B cell (primary cell): Measurements from ENCODE around the gene ABI3BP. TPM values are rescaled to one million over a fixed set of nuclear protein-coding genes. Genes with fewer than 3 reads are reported as not detected.

ENCODE experiments used
- ATAC-seq: fragments of 200-7000 bp; cut with Tn5 transposase; one replicate; pipeline ENCODE4 v1.10.0; 2021; ENCODE audit warnings: low read depth, mild to moderate bottlenecking, moderate number of reproducible peaks, moderate library complexity
- CTCF ChIA-PET: fragments of 350-600 bp; sonication (Branson Sonifier 250); formaldehyde crosslinking; loops from one replicate; lab custom pipeline; 2021; ENCODE audit warnings: antibody characterized with exemption, inconsistent platforms; lab: Charles Lee
- POLR2A ChIA-PET: fragments of 350-600 bp; sonication (Branson Sonifier 250); formaldehyde crosslinking; loops from one replicate; lab custom pipeline; 2021; ENCODE audit warnings: antibody characterized with exemption; lab: Charles Lee
- DNase-seq: peaks from one replicate; pipeline ENCODE4 v3.0.0; 2013
- H2AFZ ChIP-seq: 2 replicates; pipeline ENCODE4 v1.6.1; 2012; ENCODE audit warnings: mild to moderate bottlenecking, low read depth, low read length; ENCODE audit not compliant: insufficient read depth, poor library complexity, severe bottlenecking
- H3K27ac ChIP-seq, 2 donors: 1 replicate in 1 of 2; 2 replicates in 1 of 2; pipeline ENCODE4 v1.5.1; 2012 to 2013; ENCODE audit warnings: low read length in 2 of 2, mild to moderate bottlenecking in 2 of 2, moderate library complexity in 1 of 2
- H3K27me3 ChIP-seq, 4 experiments: fragments of 200-600 bp in 1 of 4; sonication (generic) in 1 of 4; replicated peaks in 1 of 4; 1 replicate in 2 of 4; 2 replicates in 2 of 4; pipeline versions ENCODE4 v1.6.1 to v1.7.0; 2013 to 2016; ENCODE audit warnings: low read length in 3 of 4, mild to moderate bottlenecking in 2 of 4, mixed read lengths in 1 of 4, moderate library complexity in 1 of 4; ENCODE audit not compliant: insufficient read depth in 4 of 4, control insufficient read depth in 3 of 4; ENCODE audit errors: control extremely low read depth in 1 of 4
- H3K36me3 ChIP-seq, 2 experiments: replicated peaks in 1 of 2; 1 replicate in 1 of 2; 2 replicates in 1 of 2; pipeline versions ENCODE4 v1.6.1 to v1.7.1; 2013; ENCODE audit warnings: low read length in 1 of 2; ENCODE audit not compliant: insufficient read depth in 2 of 2, control insufficient read depth in 1 of 2; ENCODE audit errors: control extremely low read depth in 1 of 2, extremely low read depth in 1 of 2
- H3K4me1 ChIP-seq, 2 donors: fragments of 200-600 bp in 1 of 2; sonication (generic) in 1 of 2; 1 replicate in 1 of 2; 2 replicates in 1 of 2; pipeline versions ENCODE4 v1.5.1 to v1.6.1; 2013 to 2017; ENCODE audit warnings: low read length in 2 of 2; ENCODE audit not compliant: control insufficient read depth in 2 of 2, insufficient read depth in 2 of 2
- H3K4me2 ChIP-seq: replicated peaks from 2 replicates; pipeline ENCODE3; 2012; ENCODE audit warnings: mild to moderate bottlenecking, low read depth, low read length; ENCODE audit not compliant: poor library complexity, severe bottlenecking
- H3K4me3 ChIP-seq, 5 experiments: fragments of 200-600 bp in 1 of 5; sonication (generic) in 1 of 5; 1 replicate in 3 of 5; 2 replicates in 2 of 5; pipeline versions ENCODE4 v1.5.1 to v1.7.0; 2011 to 2016; ENCODE audit warnings: low read length in 4 of 5, mild to moderate bottlenecking in 4 of 5, low read depth in 2 of 5, control low read depth in 1 of 5, moderate library complexity in 1 of 5; ENCODE audit not compliant: insufficient read depth in 1 of 5; ENCODE audit errors: control extremely low read depth in 1 of 5, extremely low read depth in 1 of 5
- H3K79me2 ChIP-seq: fragments of 200-600 bp; sonication (generic); one replicate; pipeline ENCODE4 v1.6.0; 2016; ENCODE audit warnings: low read length; ENCODE audit not compliant: control insufficient read depth, insufficient read depth
- H3K9ac ChIP-seq: fragments of 200-600 bp; sonication (generic); 2 replicates; pipeline ENCODE4 v1.6.1; 2017; ENCODE audit warnings: mild to moderate bottlenecking, low read length, moderate library complexity
- H3K9me3 ChIP-seq, 3 donors: one replicate each; pipeline versions ENCODE4 v1.6.1 to v1.7.1; 2013; ENCODE audit warnings: low read length in 2 of 3; ENCODE audit not compliant: control insufficient read depth in 2 of 3, insufficient read depth in 1 of 3; ENCODE audit errors: control extremely low read depth in 1 of 3
- H4K20me1 ChIP-seq: 2 replicates; pipeline ENCODE4 v1.6.0; 2012; ENCODE audit warnings: mild to moderate bottlenecking, low read length; ENCODE audit not compliant: insufficient read depth, control insufficient read depth, poor library complexity, severe bottlenecking
- H3K27ac Mint-ChIP-seq: one replicate; pipeline ENCODE4 v1.8.0; 2021; ENCODE audit warnings: mixed read lengths
- H3K27me3 Mint-ChIP-seq: one replicate; pipeline ENCODE4 v1.8.0; 2021; ENCODE audit warnings: mixed read lengths
- H3K4me1 Mint-ChIP-seq: one replicate; pipeline ENCODE4 v1.8.0; 2021; ENCODE audit warnings: mixed read lengths
- H3K4me3 Mint-ChIP-seq: one replicate; pipeline ENCODE4 v1.8.0; 2021; ENCODE audit warnings: mixed read lengths
- H3K9me3 Mint-ChIP-seq: one replicate; pipeline ENCODE4 v1.8.0; 2022; ENCODE audit warnings: mixed read lengths; ENCODE audit not compliant: insufficient read depth
- CTCF ChIP-seq: fragments of 200-600 bp; IDR thresholded peaks from one replicate; pipeline ENCODE4 v1.8.0; 2022; ENCODE audit warnings: antibody characterized with exemption, mild to moderate bottlenecking
- EZH2 ChIP-seq: IDR thresholded peaks from 2 replicates; pipeline ENCODE4 v1.6.1; 2012; ENCODE audit warnings: borderline replicate concordance, low read depth, mild to moderate bottlenecking, moderate library complexity, low read length; ENCODE audit not compliant: insufficient read depth, poor library complexity, severe bottlenecking
- WGBS: methylation state at CpG from one replicate; pipeline ENCODE4 v1.1.5; 2013; ENCODE audit warnings: missing lambda C conversion rate; ENCODE audit not compliant: insufficient coverage; 5-methylcytosine and 5-hydroxymethylcytosine counted together
- intact Hi-C: fragments of 100-400 bp; cut with micrococcal nuclease; formaldehyde crosslinking; loops from one replicate; pipeline ENCODE4 v1.10.0; 2022
- polyA plus RNA-seq: library from polyadenylated mRNA; depleted of rRNA; stranded (reverse); fragments of >200 nt; gene quantifications from 2 replicates; pipeline ENCODE4 v1.2.3, GENCODE V29; 2012
- total RNA-seq, 2 donors: library from RNA; stranded (reverse); fragments of 120-200 nt in 1 of 2; gene quantifications; 1 replicate in 1 of 2; 2 replicates in 1 of 2; pipeline versions ENCODE4 v1.2.3 to v1.2.4, GENCODE V29; 2013 to 2022

ABI3BP gene
- total and polyA plus RNA-seq, 2 donors (not counting 1 experiment from before 2014, with no cell fraction given) = not detected

- Histone ChIP-seq H2AFZ (no peak overlapping the region), H3K36me3 (no peaks in the 10 kb centered on the region), H3K4me3 (no peak overlapping the region), H3K27ac (no peak overlapping the region), H3K9me3 (no peaks in the 10 kb centered on the region), H3K79me2 (no peaks in the 10 kb centered on the region), H4K20me1 (no peaks in the 10 kb centered on the region), H3K4me2 (no peak overlapping the region), H3K27me3 (peaks cover 0 to 3% (median 1%) of the 10 kb centered on the region in 4 experiments), H3K9ac (no peak overlapping the region), H3K4me1 (no peaks in the 10 kb centered on the region)
- Mint-ChIP-seq H3K27ac (no peak overlapping the region), H3K4me1 (peaks cover 1% of the 10 kb centered on the region), H3K27me3 (peaks cover 9% of the 10 kb centered on the region), H3K9me3 (no peaks in the 10 kb centered on the region), H3K4me3 (no peak overlapping the region)
- CTCF ChIA-PET = no interaction called here
- no peak for TF ChIP-seq CTCF
- no peak for TF ChIP-seq EZH2
- ATAC-seq (no peak), DNase-seq (no peak)
- 25% methylated on average over 2 of the region's 5 CpGs for WGBS
- POLR2A ChIA-PET = no interaction called here
- intact Hi-C loops = no loop called here
These were observed 90.6 kb downstream of the ABI3BP start for GRCh38 chr3:100902572-100902971.

GRCh38 chr3:100900671-100901335 lies 92.4 kb downstream of the ABI3BP start:
- peaks cover 1% of the 10 kb centered on the region for H3K4me1 Mint-ChIP-seq
- H3K4me3 Mint-ChIP-seq = no peak overlapping the region
- Histone ChIP-seq H3K27ac (no peak overlapping the region), H3K4me3 (no peak overlapping the region), H3K4me1 (no peaks in the 10 kb centered on the region), H4K20me1 (no peaks in the 10 kb centered on the region), H3K4me2 (no peak overlapping the region), H3K36me3 (no peaks in the 10 kb centered on the region), H3K27me3 (peaks cover 0 to 3% (median 1%) of the 10 kb centered on the region in 4 experiments), H3K9ac (no peak overlapping the region), H3K9me3 (no peaks in the 10 kb centered on the region), H2AFZ (no peak overlapping the region), H3K79me2 (no peaks in the 10 kb centered on the region)
- CTCF ChIA-PET = no interaction called here
- intact Hi-C loops = no loop called here
- DNase-seq = no peak
- H3K9me3 Mint-ChIP-seq = no peaks in the 10 kb centered on the region
- H3K27ac Mint-ChIP-seq = no peak overlapping the region
- WGBS = no CpG with 5 or more reads among the region's 2 CpGs
- no peak for TF ChIP-seq EZH2
- TF ChIP-seq CTCF = no peak
- POLR2A ChIA-PET = no interaction called here
- H3K27me3 Mint-ChIP-seq = peaks cover 5% of the 10 kb centered on the region
- no peak for ATAC-seq
